Panc1 (cell line): ENCODE results near the gene CDC37L1. TPM values are rescaled to one million over a fixed set of nuclear protein-coding genes. Genes with fewer than 3 reads are reported as not detected.
"Not testable (repeated sequence)": the region's sequence is repeated elsewhere in the genome, so short reads cannot be mapped to it uniquely, and the experiment has no call there.

Experiments used
- ATAC-seq: fragments of 200-7000 bp; cut with Tn5 transposase; 2 replicates; pipeline ENCODE4 v1.9.1; 2020; ENCODE audit warnings: mild to moderate bottlenecking, moderate library complexity
- BruUV-seq: library from RNA; stranded (reverse); fragments of 400-500 nt; replicated peaks from 2 replicates; lab custom pipeline; 2021; lab: Mats Ljungman, UMichigan
- CTCF ChIA-PET: fragments of 300-600 bp; sonication (Branson Sonifier 250); formaldehyde crosslinking; loops from one replicate; lab custom pipeline; 2022; ENCODE audit warnings: antibody characterized with exemption; lab: Charles Lee
- POLR2A ChIA-PET: fragments of 300-600 bp; sonication (Branson Sonifier 250); formaldehyde crosslinking; loops from one replicate; lab custom pipeline; 2022; ENCODE audit warnings: antibody characterized with exemption; lab: Charles Lee
- DNase-seq: peaks from one replicate; pipeline ENCODE4 v3.0.0-alpha.2; 2010; ENCODE audit warnings: low read depth, low spot score
- H3K27ac ChIP-seq: 2 replicates; pipeline ENCODE4 v1.5.1; 2011; ENCODE audit warnings: mild to moderate bottlenecking, low read length, inconsistent platforms
- H3K27me3 ChIP-seq: fragments of 200-500 bp; sonication (Bioruptor generic); 2 replicates; pipeline ENCODE4 v1.6.0; 2014; ENCODE audit warnings: low read length, inconsistent platforms; ENCODE audit not compliant: control insufficient read depth, insufficient read depth
- H3K36me3 ChIP-seq: fragments of 200-500 bp; sonication (Bioruptor generic); 2 replicates; pipeline ENCODE4 v1.5.1; 2014; ENCODE audit warnings: inconsistent platforms, mild to moderate bottlenecking, low read length, moderate library complexity; ENCODE audit not compliant: control insufficient read depth, insufficient read depth
- H3K4me1 ChIP-seq: 2 replicates; pipeline ENCODE4 v1.5.1; 2011; ENCODE audit warnings: inconsistent platforms, mild to moderate bottlenecking, low read length, moderate library complexity; ENCODE audit not compliant: control insufficient read depth, insufficient read depth
- H3K4me3 ChIP-seq, 2 experiments: 2 replicates each; pipeline ENCODE4 v1.5.1; 2011 to 2012; ENCODE audit warnings: low read depth in 2 of 2, low read length in 2 of 2, mild to moderate bottlenecking in 2 of 2, inconsistent platforms in 1 of 2, moderate library complexity in 1 of 2
- H3K9me3 ChIP-seq: fragments of 200-500 bp; sonication (Bioruptor generic); 2 replicates; pipeline ENCODE4 v1.5.1; 2014; ENCODE audit warnings: low read depth, mild to moderate bottlenecking, inconsistent platforms, low read length, moderate library complexity; ENCODE audit not compliant: control insufficient read depth, insufficient read depth
- POLR2AphosphoS5 ChIP-seq: IDR thresholded peaks from 2 replicates; pipeline ENCODE4 v1.6.1; 2012; ENCODE audit warnings: mild to moderate bottlenecking, low read depth, low read length, moderate library complexity
- SIN3A ChIP-seq: IDR thresholded peaks from 2 replicates; pipeline ENCODE4 v1.6.1; 2012; ENCODE audit warnings: low read depth, mild to moderate bottlenecking, low read length, moderate library complexity, borderline replicate concordance; ENCODE audit not compliant: insufficient read depth
- TCF7L2 ChIP-seq: IDR thresholded peaks from 2 replicates; pipeline ENCODE4 v1.6.1; 2011; ENCODE audit warnings: mild to moderate bottlenecking, low read depth, low read length, inconsistent platforms
- in situ Hi-C: cut with HindIII; loops from 2 replicates; pipeline ENCODE4 v1.10.0; 2016; ENCODE audit warnings: low sequenced_read_pairs, low pct_unique_long_range_greater_than_20kb
- intact Hi-C: fragments of 100-400 bp; cut with micrococcal nuclease; formaldehyde crosslinking; loops from one replicate; pipeline ENCODE4 v1.10.0; 2022; ENCODE audit not compliant: unreplicated experiment
- total RNA-seq: library from RNA; stranded (reverse); gene quantifications from one replicate; pipeline ENCODE4 v1.2.1, GENCODE V29; 2021; ENCODE audit not compliant: unreplicated experiment
- TF ChIP-seq, protein P1 (sequence below), 2 experiments: IDR thresholded peaks; 2 replicates each; pipeline ENCODE4 v1.6.1; 2011 to 2012; ENCODE audit warnings: low read depth in 2 of 2, control low read depth in 1 of 2, low read length in 1 of 2, mild to moderate bottlenecking in 1 of 2, moderate library complexity in 1 of 2; ENCODE audit not compliant: insufficient read depth in 1 of 2
- TF ChIP-seq, protein P2 (sequence below): fragments of 450-650 bp; IDR thresholded peaks from 2 replicates; pipeline ENCODE4 v1.5.1; 2017; ENCODE audit warnings: mild to moderate bottlenecking

The CDC37L1 gene
- total RNA-seq, 1 experiment from 2014 or later = 3.0 TPM

DNA sequence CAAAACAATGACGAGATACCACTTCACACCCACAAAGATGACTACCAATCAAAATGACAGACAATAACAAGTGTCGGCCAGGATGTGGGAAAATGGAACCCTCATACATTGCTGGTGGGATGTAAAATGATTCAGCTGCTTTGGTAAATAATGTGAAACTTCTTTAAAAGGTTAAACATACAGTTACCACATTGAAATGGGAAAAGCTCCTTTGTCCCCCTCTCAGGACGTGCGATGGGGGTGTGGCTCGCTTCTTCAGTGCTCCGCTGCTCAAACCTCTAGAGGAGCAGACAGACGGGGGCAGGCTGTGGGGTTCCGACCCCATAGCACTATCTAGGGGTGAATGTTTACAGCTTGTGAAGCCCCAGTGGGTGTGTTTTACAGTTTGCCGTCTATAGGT, 25.3 kb upstream of the CDC37L1 start:
- TF ChIP-seq, protein P1, sequence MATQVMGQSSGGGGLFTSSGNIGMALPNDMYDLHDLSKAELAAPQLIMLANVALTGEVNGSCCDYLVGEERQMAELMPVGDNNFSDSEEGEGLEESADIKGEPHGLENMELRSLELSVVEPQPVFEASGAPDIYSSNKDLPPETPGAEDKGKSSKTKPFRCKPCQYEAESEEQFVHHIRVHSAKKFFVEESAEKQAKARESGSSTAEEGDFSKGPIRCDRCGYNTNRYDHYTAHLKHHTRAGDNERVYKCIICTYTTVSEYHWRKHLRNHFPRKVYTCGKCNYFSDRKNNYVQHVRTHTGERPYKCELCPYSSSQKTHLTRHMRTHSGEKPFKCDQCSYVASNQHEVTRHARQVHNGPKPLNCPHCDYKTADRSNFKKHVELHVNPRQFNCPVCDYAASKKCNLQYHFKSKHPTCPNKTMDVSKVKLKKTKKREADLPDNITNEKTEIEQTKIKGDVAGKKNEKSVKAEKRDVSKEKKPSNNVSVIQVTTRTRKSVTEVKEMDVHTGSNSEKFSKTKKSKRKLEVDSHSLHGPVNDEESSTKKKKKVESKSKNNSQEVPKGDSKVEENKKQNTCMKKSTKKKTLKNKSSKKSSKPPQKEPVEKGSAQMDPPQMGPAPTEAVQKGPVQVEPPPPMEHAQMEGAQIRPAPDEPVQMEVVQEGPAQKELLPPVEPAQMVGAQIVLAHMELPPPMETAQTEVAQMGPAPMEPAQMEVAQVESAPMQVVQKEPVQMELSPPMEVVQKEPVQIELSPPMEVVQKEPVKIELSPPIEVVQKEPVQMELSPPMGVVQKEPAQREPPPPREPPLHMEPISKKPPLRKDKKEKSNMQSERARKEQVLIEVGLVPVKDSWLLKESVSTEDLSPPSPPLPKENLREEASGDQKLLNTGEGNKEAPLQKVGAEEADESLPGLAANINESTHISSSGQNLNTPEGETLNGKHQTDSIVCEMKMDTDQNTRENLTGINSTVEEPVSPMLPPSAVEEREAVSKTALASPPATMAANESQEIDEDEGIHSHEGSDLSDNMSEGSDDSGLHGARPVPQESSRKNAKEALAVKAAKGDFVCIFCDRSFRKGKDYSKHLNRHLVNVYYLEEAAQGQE (IDR thresholded peaks at IDR 0.05; ENCODE audit: insufficient read depth in 1 of 2, low read depth in 2 of 2, low read length in 1 of 2) = no peak
- TF ChIP-seq SIN3A (no peak), TCF7L2 (no peak), POLR2AphosphoS5 (no peak)
- TF ChIP-seq, protein P2, sequence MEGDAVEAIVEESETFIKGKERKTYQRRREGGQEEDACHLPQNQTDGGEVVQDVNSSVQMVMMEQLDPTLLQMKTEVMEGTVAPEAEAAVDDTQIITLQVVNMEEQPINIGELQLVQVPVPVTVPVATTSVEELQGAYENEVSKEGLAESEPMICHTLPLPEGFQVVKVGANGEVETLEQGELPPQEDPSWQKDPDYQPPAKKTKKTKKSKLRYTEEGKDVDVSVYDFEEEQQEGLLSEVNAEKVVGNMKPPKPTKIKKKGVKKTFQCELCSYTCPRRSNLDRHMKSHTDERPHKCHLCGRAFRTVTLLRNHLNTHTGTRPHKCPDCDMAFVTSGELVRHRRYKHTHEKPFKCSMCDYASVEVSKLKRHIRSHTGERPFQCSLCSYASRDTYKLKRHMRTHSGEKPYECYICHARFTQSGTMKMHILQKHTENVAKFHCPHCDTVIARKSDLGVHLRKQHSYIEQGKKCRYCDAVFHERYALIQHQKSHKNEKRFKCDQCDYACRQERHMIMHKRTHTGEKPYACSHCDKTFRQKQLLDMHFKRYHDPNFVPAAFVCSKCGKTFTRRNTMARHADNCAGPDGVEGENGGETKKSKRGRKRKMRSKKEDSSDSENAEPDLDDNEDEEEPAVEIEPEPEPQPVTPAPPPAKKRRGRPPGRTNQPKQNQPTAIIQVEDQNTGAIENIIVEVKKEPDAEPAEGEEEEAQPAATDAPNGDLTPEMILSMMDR = no peak
- H3K4me1 ChIP-seq = no peaks in the 10 kb centered on the region
- ATAC-seq (no peak), DNase-seq (no peak)
- H3K27ac ChIP-seq = no peak overlapping the region
- BruUV-seq = no TSS peak
- no peak overlapping the region for H3K4me3 ChIP-seq
- ChIA-PET CTCF (no interaction called here), POLR2A (no interaction called here)
- H3K27me3 ChIP-seq = no peaks in the 10 kb centered on the region
- intact Hi-C loops (no loop called here), in situ Hi-C loops (no loop called here)
- H3K9me3 ChIP-seq = no peaks in the 10 kb centered on the region
- no peaks in the 10 kb centered on the region for H3K36me3 ChIP-seq

DNA sequence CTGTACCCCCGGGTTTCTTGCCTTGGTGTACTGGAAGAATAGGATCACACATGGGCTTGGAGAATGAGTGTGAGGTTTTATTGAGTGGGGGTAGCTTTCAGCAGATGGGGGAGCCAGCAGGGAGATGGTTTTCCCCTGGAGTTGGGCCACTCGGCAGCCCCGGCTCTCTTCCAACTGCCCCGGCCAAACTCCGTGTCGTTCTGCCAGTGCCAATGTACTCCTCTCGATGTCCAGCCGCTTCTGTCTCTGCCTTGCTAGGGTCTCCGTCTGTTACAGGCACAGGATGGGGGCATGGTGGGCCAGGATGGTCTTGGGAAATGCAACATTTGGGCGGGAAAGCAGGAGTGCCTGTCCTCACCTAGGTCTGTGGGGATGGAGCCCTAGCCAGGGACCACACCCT, 24.8 kb upstream of the CDC37L1 start:
- CTCF ChIA-PET = no interaction called here
- TF ChIP-seq POLR2AphosphoS5 = no peak
- in situ Hi-C loops (no loop called here), intact Hi-C loops (no loop called here)
- H3K9me3 ChIP-seq = no peaks in the 10 kb centered on the region
- no peaks in the 10 kb centered on the region for H3K36me3 ChIP-seq
- POLR2A ChIA-PET = no interaction called here
- no TSS peak for BruUV-seq
- no peak overlapping the region for H3K4me3 ChIP-seq
- no peaks in the 10 kb centered on the region for H3K27me3 ChIP-seq
- DNase-seq (no peak), ATAC-seq (no peak)
- no peak overlapping the region for H3K27ac ChIP-seq
- H3K4me1 ChIP-seq = no peaks in the 10 kb centered on the region

DNA sequence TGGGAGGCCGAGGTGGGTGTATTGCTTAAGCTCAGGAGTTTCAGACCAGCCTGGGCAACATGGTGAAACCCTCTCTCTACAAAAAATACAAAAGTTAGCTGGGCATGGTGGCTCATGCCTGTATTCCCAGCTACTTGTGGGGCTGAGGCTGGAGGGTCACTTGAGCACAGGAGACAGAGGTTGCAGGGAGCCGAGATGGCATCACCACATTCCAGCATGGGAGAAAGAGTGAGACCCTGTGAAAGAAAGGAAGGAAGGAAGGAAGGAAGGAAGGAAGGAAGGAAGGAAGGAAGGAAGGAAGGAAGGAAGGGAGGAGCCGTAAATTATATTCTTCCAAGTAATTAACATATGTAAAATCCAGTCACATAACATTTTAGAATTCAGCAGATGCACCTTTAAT, 23.2 kb upstream of the CDC37L1 start:
- BruUV-seq = not testable (repeated sequence)

More for the DNA sequence above, 23.2 kb upstream of the CDC37L1 start:
- ATAC-seq, H3K27me3 ChIP-seq, H3K9me3 ChIP-seq, H3K4me1 ChIP-seq, in situ Hi-C loops, H3K27ac ChIP-seq, H3K4me3 ChIP-seq, H3K36me3 ChIP-seq, CTCF ChIA-PET, POLR2A ChIA-PET, DNase-seq, intact Hi-C loops: not testable (repeated sequence)
